ENCODE results near the gene DDN. TPM values are rescaled to one million over a fixed set of nuclear protein-coding genes. Genes with fewer than 3 reads are reported as not detected.

Gene DDN
- total RNA-seq, 1 donor from 2014 or later: 0.26 TPM

GRCh38 chr12:49031573-49032161, 32.5 kb upstream of the DDN start:
- no peak for DNase-seq (ENCODE audit: low read depth, low spot score)

GRCh38 chr12:49030714-49031572, 31.8 kb upstream of the DDN start:
- DNase-seq (ENCODE audit: low read depth, low spot score): no peak

GRCh38 chr12:49030119-49030518, 30.9 kb upstream of the DDN start:
- no peak for DNase-seq (ENCODE audit: low read depth, low spot score)

GRCh38 chr12:49028666-49029275, 29.6 kb upstream of the DDN start:
- DNase-seq (ENCODE audit: low read depth, low spot score): no peak

GRCh38 chr12:49027846-49028555, 28.8 kb upstream of the DDN start:
- DNase-seq (ENCODE audit: low read depth, low spot score): no peak

- DNase-seq (ENCODE audit: low read depth, low spot score): no peak
These were observed 27.7 kb upstream of the DDN start for GRCh38 chr12:49026678-49027480.

- no peak for DNase-seq (ENCODE audit: low read depth, low spot score)
These were observed 26.9 kb upstream of the DDN start for GRCh38 chr12:49026101-49026500.

GRCh38 chr12:49025463-49025862, 26.3 kb upstream of the DDN start:
- no peak for DNase-seq (ENCODE audit: low read depth, low spot score)

GRCh38 chr12:49024543-49024942, 25.4 kb upstream of the DDN start:
- no peak for DNase-seq (ENCODE audit: low read depth, low spot score)

GRCh38 chr12:49023812-49024211, 24.6 kb upstream of the DDN start:
- DNase-seq (ENCODE audit: low read depth, low spot score): no peak

- no peak for DNase-seq (ENCODE audit: low read depth, low spot score)
These were observed 23.5 kb upstream of the DDN start for GRCh38 chr12:49022558-49023178.

GRCh38 chr12:49021292-49021915, 22.2 kb upstream of the DDN start:
- no peak for DNase-seq (ENCODE audit: low read depth, low spot score)

- no peak for DNase-seq (ENCODE audit: low read depth, low spot score)
These were observed 21.3 kb upstream of the DDN start for GRCh38 chr12:49020441-49020840.

- DNase-seq (ENCODE audit: low read depth, low spot score): no peak
These were observed 20.5 kb upstream of the DDN start for GRCh38 chr12:49019443-49020324.

GRCh38 chr12:49019120-49019430, 19.9 kb upstream of the DDN start:
- DNase-seq (ENCODE audit: low read depth, low spot score): no peak

GRCh38 chr12:49018261-49019119, 19.3 kb upstream of the DDN start, which contains the start of gene PRKAG1:
Gene PRKAG1, minus strand, starts transcription at chr12:49018776. Its CDS starts 36 bp downstream, at chr12:49018740.
- peak; percentile 91 for DNase-seq (ENCODE audit: low read depth, low spot score)

- no peak for DNase-seq (ENCODE audit: low read depth, low spot score)
These were observed 18.7 kb upstream of the DDN start for GRCh38 chr12:49017891-49018260.

- DNase-seq (ENCODE audit: low read depth, low spot score): no peak
These were observed 16.0 kb upstream of the DDN start for GRCh38 chr12:49015196-49015595.

All from pulmonary artery endothelial cell (primary cell).